Endothelial cell of umbilical vein (primary cell): ENCODE results near the gene PIEZO2. TPM values are rescaled to one million over a fixed set of nuclear protein-coding genes. Genes with fewer than 3 reads are reported as not detected.

Source experiments
- BruUV-seq: library from RNA; stranded (reverse); fragments of 400-500 nt; replicated peaks from 2 replicates; lab custom pipeline; 2021; lab: Mats Ljungman, UMichigan
- CTCF ChIA-PET: fragments of 300-600, 350-600 bp; sonication (Branson Sonifier 250); formaldehyde crosslinking; loops from one replicate; lab custom pipeline; 2021; ENCODE audit warnings: antibody characterized with exemption, inconsistent platforms; lab: Charles Lee
- POLR2A ChIA-PET: fragments of 300-600, 350-600 bp; sonication (Branson Sonifier 250); formaldehyde crosslinking; loops from one replicate; lab custom pipeline; 2021; ENCODE audit warnings: antibody characterized with exemption, inconsistent platforms; lab: Charles Lee
- DNase-seq: peaks from one replicate; pipeline ENCODE4 v3.0.0-alpha.2; 2011; ENCODE audit warnings: low read depth, low spot score
- FAIRE-seq: peaks from 2 replicates; lab custom pipeline; 2011; peaks lifted over from hg19 to GRCh38; lab: Jason Lieb, UNC
- H2AFZ ChIP-seq: 2 replicates; pipeline ENCODE4 v1.6.0; 2012; ENCODE audit warnings: low read depth, low read length, control low read depth, inconsistent platforms
- H3K27ac ChIP-seq: 2 replicates; pipeline ENCODE4 v1.5.1; 2011; ENCODE audit warnings: low read depth, mild to moderate bottlenecking, control low read depth, low read length, moderate library complexity; ENCODE audit not compliant: insufficient read depth
- H3K27me3 ChIP-seq, 2 experiments: 2 replicates each; pipeline versions ENCODE4 v1.6.0 to v1.6.1; 2011; ENCODE audit warnings: low read length in 2 of 2, mixed read lengths in 1 of 2; ENCODE audit not compliant: control insufficient read depth in 2 of 2, insufficient read depth in 2 of 2
- H3K36me3 ChIP-seq, 2 experiments: 2 replicates in 1 of 2; 3 replicates in 1 of 2; pipeline ENCODE4 v1.5.1; 2011; ENCODE audit warnings: low read length in 2 of 2, mild to moderate bottlenecking in 1 of 2, moderate library complexity in 1 of 2; ENCODE audit not compliant: control insufficient read depth in 2 of 2, insufficient read depth in 2 of 2; ENCODE audit errors: extremely low read depth in 1 of 2
- H3K4me1 ChIP-seq: 3 replicates; pipeline ENCODE4 v1.5.1; 2011; ENCODE audit warnings: mild to moderate bottlenecking, low read length; ENCODE audit not compliant: control insufficient read depth, insufficient read depth; ENCODE audit errors: extremely low read depth
- H3K4me2 ChIP-seq: 2 replicates; pipeline ENCODE4 v1.6.1; 2011; ENCODE audit warnings: low read length, control low read depth, mixed read lengths; ENCODE audit not compliant: insufficient read depth
- H3K4me3 ChIP-seq, 3 experiments: fragments of 200-600 bp in 1 of 3; sonication (generic), shearing (Covaris generic) in 1 of 3; replicated peaks in 1 of 3; 2 replicates each; pipeline ENCODE4 v1.5.1; 2011 to 2016; ENCODE audit warnings: control low read depth in 3 of 3, low read length in 3 of 3, mild to moderate bottlenecking in 2 of 3, inconsistent platforms in 1 of 3, low read depth in 1 of 3, moderate library complexity in 1 of 3; ENCODE audit not compliant: insufficient read depth in 1 of 3
- H3K79me2 ChIP-seq: 2 replicates; pipeline ENCODE4 v1.6.0; 2012; ENCODE audit warnings: low read length, inconsistent platforms; ENCODE audit not compliant: control insufficient read depth, insufficient read depth
- H3K9ac ChIP-seq: replicated peaks from 2 replicates; pipeline ENCODE3; 2011; ENCODE audit warnings: low read length, control low read depth; ENCODE audit not compliant: insufficient read depth; ENCODE audit errors: extremely low read depth
- H3K9me1 ChIP-seq: replicated peaks from 3 replicates; pipeline ENCODE4 v1.6.0; 2011; ENCODE audit warnings: mild to moderate bottlenecking, low read length; ENCODE audit not compliant: control insufficient read depth, insufficient read depth; ENCODE audit errors: extremely low read depth
- H3K9me3 ChIP-seq: replicated peaks from 2 replicates; pipeline ENCODE4 v1.5.1; 2012; ENCODE audit warnings: low read length, inconsistent platforms; ENCODE audit not compliant: control insufficient read depth, insufficient read depth
- H4K20me1 ChIP-seq: replicated peaks from 2 replicates; pipeline ENCODE3; 2011; ENCODE audit warnings: mild to moderate bottlenecking, low read length; ENCODE audit not compliant: control insufficient read depth, insufficient read depth; ENCODE audit errors: extremely low read depth
- FOS ChIP-seq: IDR thresholded peaks from 2 replicates; pipeline ENCODE4 v1.6.1; 2011; ENCODE audit warnings: mild to moderate bottlenecking, low read length, moderate library complexity, borderline replicate concordance; ENCODE audit not compliant: insufficient read depth
- GATA2 ChIP-seq: IDR thresholded peaks from 2 replicates; pipeline ENCODE4 v1.7.0; 2011; ENCODE audit warnings: low read depth, mild to moderate bottlenecking, moderate library complexity, mixed read lengths, low read length; ENCODE audit not compliant: insufficient read length, insufficient read depth
- MYC ChIP-seq: IDR thresholded peaks from one replicate; pipeline ENCODE4 v1.6.1; 2011; ENCODE audit warnings: mild to moderate bottlenecking, low read depth, low read length
- POLR2A ChIP-seq: IDR thresholded peaks from 2 replicates; pipeline ENCODE4 v1.6.1; 2012; ENCODE audit warnings: low read depth, mild to moderate bottlenecking, control low read depth, low read length
- POLR2AphosphoS5 ChIP-seq: IDR thresholded peaks from 2 replicates; pipeline ENCODE4 v1.6.1; 2012; ENCODE audit warnings: low read depth, mild to moderate bottlenecking, control low read depth, low read length, moderate library complexity; ENCODE audit not compliant: insufficient read depth
- dilution Hi-C: fragments of 300-500 bp; cut with MboI; formaldehyde crosslinking; loops from one replicate; pipeline ENCODE4 v1.15.0; 2019; ENCODE audit warnings: low sequenced_read_pairs; ENCODE audit not compliant: extremely low pct_ligation_motif_present
- intact Hi-C: fragments of 100-400 bp; cut with micrococcal nuclease; formaldehyde crosslinking; loops from one replicate; pipeline ENCODE4 v1.10.0; 2022
- polyA plus RNA-seq, 4 experiments: library from polyadenylated mRNA; depleted of rRNA in 3 of 4; stranded (reverse) in 3 of 4; unstranded in 1 of 4; fragments of >200 nt; gene quantifications; 2 replicates each; pipeline versions ENCODE4 v1.2.1 to v1.2.3, GENCODE V29; 2011 to 2012; ENCODE audit warnings: missing spikeins in 1 of 4
- total RNA-seq: library from RNA; stranded (reverse); gene quantifications from 2 replicates; pipeline ENCODE4 v1.2.3, GENCODE V29; 2021
- TF ChIP-seq, protein P1 (sequence below): IDR thresholded peaks from 2 replicates; pipeline ENCODE4 v1.6.1; 2011; ENCODE audit not compliant: insufficient read depth, insufficient read length

Gene PIEZO2
- total and polyA plus RNA-seq, 2 donors (not counting 3 experiments of a cell fraction or from before 2014, with no cell fraction given): 1.7 to 11.2 TPM

GRCh38 chr18:10949655-10950054 lies 199.7 kb downstream of the PIEZO2 start:
- Histone ChIP-seq H3K79me2 (no peaks in the 10 kb centered on the region), H3K4me2 (no peak overlapping the region), H3K9ac (no peak overlapping the region), H4K20me1 (no peaks in the 10 kb centered on the region), H3K36me3 (no peaks in the 10 kb centered on the region), H3K27ac (no peak overlapping the region), H3K4me1 (no peaks in the 10 kb centered on the region), H3K9me1 (no peaks in the 10 kb centered on the region), H2AFZ (no peak overlapping the region), H3K4me3 (no peak overlapping the region), H3K9me3 (peaks cover 5% of the 10 kb centered on the region), H3K27me3 (no peaks in the 10 kb centered on the region)
- intact Hi-C loops: no loop called here
- DNase-seq (no peak), FAIRE-seq (no peak)
- CTCF ChIA-PET: no interaction called here
- no peak for TF ChIP-seq POLR2AphosphoS5
- no peak for TF ChIP-seq POLR2A
- TF ChIP-seq, protein P1, sequence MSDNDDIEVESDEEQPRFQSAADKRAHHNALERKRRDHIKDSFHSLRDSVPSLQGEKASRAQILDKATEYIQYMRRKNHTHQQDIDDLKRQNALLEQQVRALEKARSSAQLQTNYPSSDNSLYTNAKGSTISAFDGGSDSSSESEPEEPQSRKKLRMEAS: no peak
- no peak for TF ChIP-seq MYC
- TF ChIP-seq GATA2: no peak
- POLR2A ChIA-PET: no interaction called here
- no TSS peak for BruUV-seq
- dilution Hi-C loops: no loop called here

- H3K27ac ChIP-seq: no peak overlapping the region
- no peaks in the 10 kb centered on the region for H3K4me1 ChIP-seq
- H3K36me3 ChIP-seq: no peaks in the 10 kb centered on the region
- H3K9ac ChIP-seq: no peak overlapping the region
- no peaks in the 10 kb centered on the region for H3K79me2 ChIP-seq
- no peak overlapping the region for H3K4me3 ChIP-seq
- peaks cover 5% of the 10 kb centered on the region for H3K9me3 ChIP-seq
- TF ChIP-seq FOS (no peak), POLR2A (no peak), MYC (no peak)
- TF ChIP-seq, protein P1: no peak
- no peak for FAIRE-seq
- dilution Hi-C loops (no loop called here), intact Hi-C loops (no loop called here)
- no peak overlapping the region for H3K4me2 ChIP-seq
- CTCF ChIA-PET: interaction anchor here (0.9 kb wide), 1 partner anchor 9 kb away, joined by 3 read pairs; no protein-coding TSS in a partner anchor
- no peak for DNase-seq
- no peaks in the 10 kb centered on the region for H4K20me1 ChIP-seq
- BruUV-seq: no TSS peak
- H3K27me3 ChIP-seq: no peaks in the 10 kb centered on the region
- no peaks in the 10 kb centered on the region for H3K9me1 ChIP-seq
- H2AFZ ChIP-seq: no peak overlapping the region
- POLR2A ChIA-PET: no interaction called here
Observed at GRCh38 chr18:10948421-10948820, 200.9 kb downstream of the PIEZO2 start.
